Epithelial cell of prostate (primary cell): ENCODE results near the gene TRIM10.
A peak's percentile ranks its signal among the peaks of the same experiment; 100 is the strongest.
"Not testable (repeated sequence)": the region's sequence is repeated elsewhere in the genome, so short reads cannot be mapped to it uniquely, and the experiment has no call there.

Experiments used
- DNase-seq: peaks from one replicate; pipeline ENCODE4 v3.0.0-alpha.2; 2011; ENCODE audit warnings: low read depth, low spot score
- H3K27ac ChIP-seq: fragments of 450-650 bp; 2 replicates; pipeline ENCODE4 v1.5.1; 2017; ENCODE audit warnings: mild to moderate bottlenecking

Gene TRIM10

DNA sequence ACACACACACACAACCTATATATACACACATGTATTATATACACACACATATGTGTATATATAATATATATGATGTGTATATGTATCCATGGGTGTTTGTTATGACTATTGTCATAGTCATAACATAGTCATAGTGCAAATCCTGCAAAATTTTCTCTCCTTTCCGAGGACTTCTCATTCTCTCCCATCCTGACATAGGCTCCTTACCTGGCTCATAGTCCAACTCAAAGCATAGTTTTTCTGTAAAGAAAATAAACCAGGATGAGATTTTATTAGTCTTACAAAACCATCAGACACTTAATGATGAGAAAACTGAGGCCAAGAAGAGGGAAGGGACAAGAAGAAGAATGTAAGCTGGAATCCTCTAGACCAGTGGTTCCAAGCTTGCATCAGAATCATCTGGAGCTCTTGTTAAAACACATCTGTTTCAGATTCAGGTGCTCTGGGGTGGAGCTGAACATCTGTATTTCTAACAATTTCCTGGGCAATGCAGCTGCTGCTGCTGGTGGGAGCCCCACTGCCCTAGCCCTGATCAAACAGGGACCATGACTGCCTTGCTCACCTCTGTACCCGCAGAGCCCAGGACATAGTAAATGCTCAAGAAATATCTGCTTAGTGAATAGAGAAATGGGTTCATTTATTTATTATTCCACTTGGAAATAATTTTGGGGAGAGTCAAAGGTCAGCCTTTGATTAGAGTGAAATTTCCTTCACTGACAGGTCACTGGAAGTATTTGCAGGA, 5.3 kb downstream of the TRIM10 start:
- peak overlapping the region; percentile 49 for H3K27ac ChIP-seq
- DNase-seq = no peak

DNA sequence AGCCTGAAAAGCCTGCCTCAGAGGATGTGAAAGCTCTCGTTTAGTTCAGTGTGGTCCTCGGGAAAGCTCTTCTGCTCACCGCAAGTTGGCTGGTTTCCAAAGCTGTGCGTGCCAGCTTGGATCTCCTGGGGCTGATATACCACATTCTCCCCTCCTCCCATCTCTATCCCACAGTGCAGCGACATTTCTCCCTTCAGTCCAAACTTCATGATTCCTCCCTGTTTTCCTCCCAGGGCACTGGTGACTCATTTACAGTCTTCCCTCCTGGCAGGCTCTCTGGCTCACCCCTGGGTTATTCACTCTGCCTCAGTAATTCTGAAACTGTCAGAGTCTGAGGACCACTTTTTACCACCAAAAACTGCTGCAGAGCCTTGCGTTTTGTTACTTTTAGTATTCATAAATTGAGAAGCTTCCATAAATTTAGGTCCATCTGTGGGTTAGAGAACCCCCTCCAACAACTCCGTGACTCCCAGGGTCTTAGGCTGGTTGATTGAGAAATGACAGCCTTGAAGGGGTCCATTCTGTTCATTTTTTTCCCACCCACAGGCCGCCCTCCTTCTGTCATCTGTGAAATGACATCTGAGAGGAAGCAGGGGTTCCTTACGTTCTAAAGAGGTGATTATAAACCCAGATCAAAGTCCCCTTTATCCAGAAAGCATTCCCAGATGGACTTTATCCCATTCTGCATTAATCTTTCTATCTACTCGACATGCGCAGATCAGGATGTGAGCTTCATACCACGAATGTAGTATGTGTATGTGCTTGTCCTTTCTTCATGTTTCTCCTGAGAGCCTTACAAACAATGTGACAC, 6.1 kb downstream of the TRIM10 start:
- peak overlapping the region; percentile 49 for H3K27ac ChIP-seq
- DNase-seq = peak; percentile 18

DNA sequence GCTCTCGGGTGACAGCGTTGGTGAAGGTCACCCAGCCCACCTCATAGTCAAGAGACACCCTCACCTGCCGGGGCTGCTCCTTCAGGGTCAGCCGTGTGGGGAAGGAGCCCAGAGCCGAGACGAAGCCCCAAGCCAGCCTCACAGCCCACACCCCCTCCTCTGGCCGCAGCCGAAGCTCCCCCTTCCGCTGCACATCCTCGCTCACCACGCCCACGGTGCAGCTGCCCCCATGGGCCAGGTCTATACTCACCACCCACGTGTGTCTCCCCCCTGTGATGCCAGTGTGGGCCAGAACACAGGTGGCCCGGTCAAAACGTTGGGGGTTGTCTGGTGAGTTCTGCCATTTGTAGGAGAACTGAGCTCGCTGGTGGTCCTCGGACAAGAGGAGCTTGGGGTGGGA, 7.0 kb downstream of the TRIM10 start:
- H3K27ac ChIP-seq = no peak overlapping the region
- no peak for DNase-seq

DNA sequence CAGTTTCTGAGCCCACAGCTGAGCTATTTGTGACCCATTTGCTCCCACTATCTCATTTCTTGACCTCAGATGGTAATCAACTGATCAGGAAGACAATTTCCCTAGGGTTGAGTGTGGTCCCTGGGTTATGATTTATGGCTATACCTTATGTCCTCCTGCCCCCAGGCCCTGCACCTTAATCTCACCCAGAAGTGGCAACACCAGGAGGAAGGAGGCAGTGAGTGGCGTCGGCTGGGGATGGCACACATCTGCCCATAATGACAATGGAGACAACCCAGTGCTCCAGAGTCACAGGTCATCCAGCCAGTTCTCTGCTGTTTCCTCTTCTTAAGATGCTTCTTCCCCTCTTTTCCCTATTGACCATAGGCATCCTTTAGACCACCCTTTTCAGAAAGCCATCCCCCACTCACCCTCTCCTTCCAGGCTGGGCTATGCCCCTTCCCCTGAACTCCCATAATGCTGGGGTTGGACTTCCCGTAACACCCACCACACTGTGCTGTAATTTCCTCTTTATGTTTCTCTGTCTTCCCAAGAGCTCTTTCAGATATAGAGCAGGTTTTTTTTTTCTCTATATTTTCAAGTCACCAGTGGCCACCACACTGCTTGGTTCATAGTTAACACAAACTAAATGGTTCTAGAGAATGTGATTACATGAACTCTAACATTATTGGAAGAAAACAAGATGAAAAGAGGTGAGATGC, 8.0 kb downstream of the TRIM10 start:
- no peak overlapping the region for H3K27ac ChIP-seq
- no peak for DNase-seq

DNA sequence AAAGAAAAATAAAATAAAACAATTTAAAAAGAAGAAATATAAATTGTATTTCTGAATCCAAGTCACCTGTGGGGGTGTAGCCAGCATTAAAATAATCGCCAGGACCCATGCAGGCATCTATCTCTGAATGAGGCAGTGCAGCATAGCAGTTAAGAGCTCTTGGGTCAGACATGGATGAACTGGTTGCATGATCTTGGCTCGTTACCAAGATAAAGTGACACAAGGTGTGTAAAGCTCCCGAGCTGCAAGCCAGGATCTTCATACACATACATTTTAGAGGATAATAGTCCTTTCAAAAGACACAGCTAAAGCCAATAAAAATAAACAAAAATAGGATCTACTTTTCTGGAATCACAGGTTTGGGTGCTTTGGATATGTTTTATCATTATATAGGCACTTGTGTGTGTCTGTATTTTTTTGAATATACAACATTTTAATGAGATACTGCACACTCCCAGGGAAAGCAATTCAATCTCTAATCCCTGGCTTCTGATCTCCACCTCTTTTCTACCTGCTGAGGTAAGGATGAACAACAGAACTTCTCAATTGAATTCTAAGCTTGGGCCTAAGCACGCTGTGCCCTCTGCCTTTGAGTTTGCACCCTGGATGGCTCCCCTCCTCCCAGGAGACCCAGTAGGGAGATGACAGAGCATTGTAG, 8.9 kb downstream of the TRIM10 start:
- H3K27ac ChIP-seq = no peak overlapping the region
- DNase-seq = no peak

DNA sequence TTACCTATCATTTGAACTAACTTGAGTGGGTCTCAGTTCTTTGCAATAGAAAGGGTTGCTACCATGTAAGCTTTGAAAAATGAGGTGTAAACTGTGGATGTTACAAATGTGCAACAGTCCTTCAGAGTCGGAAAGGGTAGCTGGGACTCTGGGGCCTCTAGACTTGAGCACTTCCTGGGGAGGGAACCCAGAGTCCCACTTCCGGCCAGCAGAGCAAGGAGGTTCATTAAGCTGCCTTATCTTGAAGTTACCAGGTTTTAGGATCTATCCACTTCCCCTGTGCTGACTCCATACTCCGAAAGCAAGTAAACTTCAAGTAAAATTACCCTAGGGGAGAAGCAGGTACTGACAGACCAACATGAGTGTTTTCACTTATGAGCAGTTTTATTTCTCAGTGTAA, 9.4 kb downstream of the TRIM10 start:
- DNase-seq = no peak
- no peak overlapping the region for H3K27ac ChIP-seq

DNA sequence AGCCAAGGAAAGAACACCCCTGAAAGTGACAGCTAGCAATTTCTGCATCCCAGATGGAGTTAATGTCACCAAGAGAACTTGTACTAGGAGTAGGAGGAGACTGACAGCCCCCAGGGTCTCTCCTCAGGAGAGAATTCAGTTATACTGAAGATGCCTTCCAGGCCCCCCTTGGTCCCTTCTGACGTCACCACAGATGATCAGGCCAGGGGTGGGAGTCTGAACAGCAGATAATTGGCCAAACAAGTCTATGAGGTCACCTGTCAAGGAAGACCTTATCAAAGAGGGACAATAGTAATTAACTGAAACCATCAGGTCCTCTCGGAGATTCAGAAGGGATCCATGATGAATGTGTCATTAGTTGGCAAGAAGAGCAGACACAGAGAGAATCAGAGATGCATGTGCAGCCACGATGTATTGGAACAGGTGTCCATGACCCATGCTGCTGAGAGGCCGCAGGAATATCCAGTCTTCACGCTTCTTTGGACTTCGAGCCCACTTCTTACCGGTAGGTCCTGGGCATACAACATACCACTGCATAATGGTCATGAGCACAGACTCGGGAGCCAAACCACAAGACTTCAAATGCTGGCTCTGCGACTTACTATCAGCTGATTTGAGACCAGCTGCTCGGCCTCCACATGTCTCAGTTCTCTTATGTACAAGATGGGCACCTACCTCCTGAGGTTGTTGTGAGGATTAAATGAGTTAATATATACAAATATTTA, 10.2 kb downstream of the TRIM10 start:
- no peak overlapping the region for H3K27ac ChIP-seq
- no peak for DNase-seq

DNA sequence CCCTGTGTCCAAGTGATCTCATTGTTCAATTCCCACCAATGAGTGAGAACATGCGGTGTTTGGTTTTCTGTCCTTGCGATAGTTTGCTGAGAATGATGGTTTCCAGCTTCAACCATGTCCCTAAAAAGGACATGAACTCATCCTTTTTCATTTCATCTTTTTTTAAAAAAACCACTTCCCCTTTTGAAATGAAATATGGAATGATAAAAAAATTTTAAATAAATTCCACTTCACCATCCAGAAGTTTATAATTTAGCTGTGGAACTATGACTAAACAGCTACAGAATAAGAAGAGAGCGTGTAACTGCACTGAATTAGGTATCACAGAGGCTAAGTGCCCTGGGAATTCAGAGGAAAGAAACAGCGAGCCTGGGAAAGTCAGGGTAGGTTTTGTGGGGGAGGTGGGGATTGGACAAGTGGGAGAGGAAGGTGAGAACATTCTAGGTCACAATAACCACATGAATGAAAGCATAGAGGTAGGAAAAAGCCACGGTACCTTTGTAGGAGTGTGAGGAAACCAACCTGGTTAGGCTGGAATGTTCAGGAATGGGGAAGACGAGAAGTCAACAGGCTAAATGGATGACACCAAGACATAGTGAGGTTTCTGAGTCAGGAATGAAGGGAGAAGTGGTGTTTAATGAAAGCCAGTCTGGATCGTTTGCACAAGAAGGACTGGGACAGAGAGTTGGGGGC, 11.0 kb downstream of the TRIM10 start:
- DNase-seq = no peak
- H3K27ac ChIP-seq = no peak overlapping the region

DNA sequence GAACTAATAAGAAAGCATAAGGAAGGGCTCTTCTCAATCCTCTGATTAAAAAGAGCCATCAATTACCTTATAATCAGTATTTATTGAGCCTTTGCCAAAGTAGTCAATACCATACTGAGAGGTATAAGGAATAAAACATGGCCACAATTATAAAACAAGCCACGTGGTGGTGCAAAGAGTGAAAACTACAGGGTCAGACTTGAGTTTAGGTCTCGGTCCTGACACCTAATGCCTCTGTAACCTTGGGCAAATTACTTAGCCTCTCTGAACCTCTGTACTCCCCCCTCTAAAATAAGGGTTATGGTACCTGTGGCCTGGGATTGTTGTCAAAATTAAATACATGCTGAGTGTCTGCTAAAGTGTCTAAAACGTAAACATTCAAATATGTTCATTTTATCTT, 11.8 kb downstream of the TRIM10 start:
- no peak for DNase-seq
- no peak overlapping the region for H3K27ac ChIP-seq

DNA sequence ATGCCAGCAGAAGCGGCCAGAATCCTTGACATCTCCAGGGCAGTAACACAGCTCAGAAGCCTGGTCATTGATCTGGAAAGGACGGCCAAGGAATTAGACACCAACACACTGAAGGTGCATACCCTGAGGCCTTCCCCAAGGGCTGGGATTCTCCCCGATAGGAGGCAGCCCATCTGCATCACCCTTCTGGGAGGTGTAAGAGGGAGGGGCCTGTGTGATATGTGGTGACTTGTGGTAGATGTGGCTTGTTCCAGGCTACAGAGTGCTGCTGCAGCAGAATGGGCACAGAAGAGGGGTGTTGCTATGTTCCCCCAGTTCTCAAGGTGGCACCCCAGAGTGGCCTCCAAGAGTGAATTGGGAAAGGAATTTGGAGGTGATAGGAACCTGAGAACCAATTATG, 13.9 kb downstream of the TRIM10 start:
- no peak for DNase-seq
- H3K27ac ChIP-seq = no peak overlapping the region

DNA sequence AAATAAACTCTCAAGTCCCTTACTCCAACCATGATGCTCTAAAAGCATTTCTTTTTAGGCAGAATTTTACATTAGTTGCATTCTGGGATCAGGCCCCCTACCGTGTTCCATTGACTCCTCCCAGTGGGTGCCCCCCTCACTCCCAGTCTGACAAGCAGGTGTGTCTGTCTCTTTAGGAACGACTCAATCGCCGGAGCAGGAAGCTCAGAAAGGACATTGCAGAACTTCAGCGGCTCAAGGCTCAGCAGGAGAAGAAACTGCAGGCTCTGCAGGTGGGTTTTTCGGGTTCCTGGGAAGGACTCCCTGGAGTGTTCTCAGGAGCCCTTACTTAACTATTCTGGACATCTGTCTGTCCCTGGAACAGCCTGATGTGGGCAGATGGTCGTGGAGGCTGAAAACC, 15.2 kb downstream of the TRIM10 start:
- no peak overlapping the region for H3K27ac ChIP-seq
- no peak for DNase-seq

DNA sequence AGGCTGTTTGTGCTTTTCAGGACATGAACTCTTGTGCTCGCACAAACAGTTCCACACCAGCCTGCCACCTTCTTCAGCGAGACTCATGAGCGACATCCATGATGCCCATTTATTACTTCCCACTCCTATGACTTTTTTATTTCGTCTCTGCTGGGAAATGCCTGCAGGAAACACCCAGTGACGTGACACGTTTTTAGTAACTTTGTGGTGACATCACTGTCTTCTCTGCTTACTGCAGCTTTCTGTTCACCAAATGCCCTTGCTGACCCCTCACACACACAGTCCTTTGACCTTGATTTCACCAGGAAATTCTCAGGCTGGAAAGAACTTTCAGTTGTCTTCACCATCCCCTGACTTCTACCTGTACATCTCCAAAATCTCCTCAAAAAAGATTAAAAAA, 16.2 kb downstream of the TRIM10 start:
- H3K27ac ChIP-seq = no peak overlapping the region
- DNase-seq = no peak

DNA sequence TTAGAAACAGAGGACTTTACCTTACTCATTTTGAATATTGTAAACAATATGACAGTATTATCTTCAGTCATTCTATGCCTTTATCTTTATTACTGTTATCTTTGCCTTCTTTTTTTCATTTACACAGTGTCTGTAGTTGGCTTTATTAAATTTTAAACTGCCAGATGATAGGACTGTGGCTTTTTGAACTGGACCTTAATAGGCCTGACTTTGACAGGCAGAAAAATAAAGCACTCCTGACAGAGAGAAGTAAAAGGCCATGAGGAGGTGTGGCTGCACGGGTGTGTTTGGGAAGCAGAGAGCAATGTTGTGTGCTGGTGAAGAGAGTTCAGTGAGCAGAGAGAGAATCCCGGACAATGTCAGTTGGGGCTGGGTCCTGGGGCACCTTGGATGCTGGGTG, 17.2 kb downstream of the TRIM10 start:
- no peak for DNase-seq
- H3K27ac ChIP-seq = no peak overlapping the region

DNA sequence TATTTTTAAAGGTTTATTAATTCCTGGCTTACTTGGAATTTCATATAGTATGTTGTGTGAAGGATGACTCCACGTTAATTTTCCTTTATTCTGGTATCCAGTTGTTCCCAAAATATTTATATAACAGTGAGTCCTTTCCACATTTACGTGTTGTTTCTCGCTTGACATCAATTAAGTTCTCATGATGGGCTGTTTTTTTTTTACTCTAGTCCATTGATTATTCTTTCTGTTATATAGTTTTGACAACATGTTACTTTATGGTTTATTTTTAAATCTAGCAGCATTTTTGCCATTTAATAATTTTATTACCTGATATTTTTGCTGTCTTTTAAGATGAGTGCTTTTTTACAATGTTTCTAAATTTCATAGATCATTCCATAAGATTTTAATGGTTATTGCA, 18.3 kb downstream of the TRIM10 start:
- H3K27ac ChIP-seq = no peak overlapping the region
- DNase-seq = no peak

DNA sequence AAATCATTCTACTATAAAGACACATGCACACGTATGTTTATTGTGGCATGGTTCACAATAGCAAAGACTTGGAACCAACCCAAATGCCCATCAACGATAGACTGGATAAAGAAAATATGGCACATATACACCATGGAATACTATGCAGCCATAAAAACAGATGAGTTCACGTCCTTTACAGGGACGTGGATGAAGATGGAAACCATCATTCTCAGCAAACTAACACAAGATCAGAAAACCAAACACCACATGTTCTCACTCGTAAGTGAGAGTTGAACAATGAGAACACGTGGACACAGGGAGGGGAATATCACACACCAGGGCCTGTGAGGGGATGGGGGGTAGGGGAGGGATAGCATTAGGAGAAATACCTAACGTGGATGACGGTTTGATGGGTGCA, 20.8 kb downstream of the TRIM10 start:
- not testable (repeated sequence) for H3K27ac ChIP-seq, DNase-seq

DNA sequence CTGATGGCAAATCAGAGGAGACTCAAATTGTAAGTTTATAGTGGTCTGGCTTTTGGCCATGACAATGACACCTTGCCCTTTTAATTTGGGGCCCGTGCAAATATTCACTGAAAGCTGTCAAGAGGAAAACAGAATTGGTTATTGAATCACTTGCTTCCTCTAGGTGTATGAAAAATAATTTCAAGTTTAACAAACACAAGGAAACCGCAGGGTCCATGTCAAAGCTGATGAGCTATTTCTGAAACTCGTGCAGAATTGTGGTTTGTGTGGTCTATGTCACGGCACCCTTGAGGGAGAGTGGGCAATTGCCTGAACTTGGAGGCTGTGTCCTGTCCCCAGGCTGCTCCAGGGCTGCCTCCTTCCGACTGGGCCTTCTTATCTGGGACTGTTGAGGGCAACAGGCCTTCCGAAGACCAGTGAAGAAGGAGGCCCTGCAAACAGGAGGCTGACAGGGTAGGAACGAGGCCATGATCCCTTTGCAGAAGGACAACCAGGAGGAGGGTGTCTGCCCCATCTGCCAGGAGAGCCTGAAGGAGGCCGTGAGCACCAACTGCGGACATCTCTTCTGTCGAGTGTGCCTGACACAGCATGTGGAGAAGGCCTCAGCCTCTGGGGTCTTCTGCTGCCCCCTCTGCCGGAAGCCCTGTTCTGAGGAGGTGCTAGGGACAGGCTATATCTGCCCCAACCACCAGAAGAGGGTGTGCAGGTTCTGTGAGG, 24.3 kb downstream of the TRIM10 start:
- DNase-seq = no peak
- H3K27ac ChIP-seq = no peak overlapping the region

DNA sequence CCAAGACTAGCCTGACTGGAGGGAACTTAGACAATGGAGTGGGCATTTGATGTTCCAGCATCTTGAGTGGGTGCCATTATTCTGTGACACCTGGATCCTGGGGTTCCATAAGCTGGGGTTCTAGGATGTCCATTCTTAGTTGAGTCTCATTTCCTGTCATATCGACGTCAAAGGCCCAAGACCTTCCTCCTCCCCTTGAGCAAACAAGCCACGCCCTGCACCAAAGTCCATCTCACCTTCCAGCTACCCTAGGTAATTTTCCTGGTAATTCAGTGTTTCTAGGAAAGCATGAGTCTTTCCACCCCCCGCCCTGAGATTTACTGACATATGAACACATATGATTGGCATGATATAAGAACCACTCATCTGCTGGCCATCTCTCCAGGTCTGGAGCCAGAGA, 25.3 kb downstream of the TRIM10 start, which contains the start of gene TRIM40:
Gene TRIM40 (plus strand): TSS at position 384 of the 400 bp plus-strand sequence. CDS start 897 bp downstream, outside the sequence.
- DNase-seq = no peak
- H3K27ac ChIP-seq = no peak within 1 kb of the TSS

DNA sequence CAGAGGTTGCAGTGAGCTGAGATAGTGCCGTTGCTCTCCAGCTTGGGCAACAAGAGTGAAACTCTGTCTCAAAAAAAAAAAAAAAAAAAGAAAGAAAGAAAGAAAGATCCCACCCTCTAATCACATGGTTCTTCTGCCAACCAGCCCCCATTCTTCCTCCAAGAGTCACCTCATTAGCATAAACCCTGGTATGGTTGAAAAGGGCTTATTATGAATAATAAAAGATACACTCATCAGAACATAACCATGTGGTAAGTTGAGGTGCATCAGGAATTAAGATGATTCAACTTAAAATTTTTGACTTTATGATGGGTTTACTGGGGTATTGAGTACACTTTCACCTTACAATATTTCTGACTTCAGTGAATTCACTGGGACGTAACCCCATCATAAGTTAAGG, 25.9 kb downstream of the TRIM10 start:
- no peak for DNase-seq
- no peak overlapping the region for H3K27ac ChIP-seq
